ENCODE results near the gene ZNF829.

DNA sequence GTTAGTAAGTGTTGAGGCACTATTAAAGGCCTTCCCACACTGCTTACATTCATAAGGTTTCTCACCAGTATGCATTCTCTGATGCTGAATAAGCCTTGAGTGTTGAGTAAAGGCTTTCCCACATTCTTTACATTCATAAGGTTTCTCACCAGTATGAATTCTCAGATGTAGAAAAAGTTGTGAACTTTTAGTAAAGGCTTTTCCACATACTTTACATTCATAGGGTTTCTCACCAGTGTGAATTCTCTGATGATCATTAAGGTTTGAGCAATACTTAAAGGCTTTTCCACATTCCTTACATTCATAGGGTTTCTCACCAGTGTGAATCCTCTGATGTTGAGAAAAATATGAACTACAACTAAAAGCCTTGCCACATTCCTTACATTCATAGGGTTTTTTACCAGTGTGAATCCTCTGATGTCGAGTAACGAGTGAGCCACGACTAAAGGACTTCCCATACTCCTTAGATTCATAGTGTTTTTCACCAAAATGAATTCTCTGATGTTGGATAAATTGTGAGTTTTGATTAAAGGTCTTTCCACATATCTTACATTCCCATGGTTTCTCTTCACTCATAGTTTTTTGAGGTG, 24.2 kb downstream of the ZNF829 start:
- TF ChIP-seq POLR2AphosphoS5 (IDR thresholded peaks at IDR 0.05; ENCODE audit: low read depth, low read length), result no peak
- TF ChIP-seq TAF1 (IDR thresholded peaks at IDR 0.05; ENCODE audit: borderline replicate concordance, insufficient read depth, low read length), result no peak
- TF ChIP-seq SIN3A (IDR thresholded peaks at IDR 0.05; ENCODE audit: borderline replicate concordance, insufficient read depth, low read length), result no peak
- no peak for TF ChIP-seq REST (IDR thresholded peaks at IDR 0.05; ENCODE audit: insufficient read depth in 1 of 2, low read depth in 2 of 2, low read length in 2 of 2)
- TF ChIP-seq FOXP2 (optimal IDR thresholded peaks at IDR 0.05; ENCODE audit: borderline replicate concordance, extremely low read depth, extremely low read length, insufficient read depth), result no peak

All from PFSK-1 (cell line).